ENCODE measurements around the gene SEPTIN1. TPM values are rescaled to one million over a fixed set of nuclear protein-coding genes. Genes with fewer than 3 reads are reported as not detected.

Gene SEPTIN1
- total and polyA plus RNA-seq, 2 of the 13 experiments (the other 11 are each of a cell fraction or from before 2014, with no cell fraction given) = 0.18 to 0.67 TPM

GRCh38 chr16:30421010-30421409, 38.6 kb upstream of the SEPTIN1 start:
- intact Hi-C loops (cut with micrococcal nuclease; ENCODE audit: unreplicated experiment) = no loop called here
- TF ChIP-seq, protein P1, sequence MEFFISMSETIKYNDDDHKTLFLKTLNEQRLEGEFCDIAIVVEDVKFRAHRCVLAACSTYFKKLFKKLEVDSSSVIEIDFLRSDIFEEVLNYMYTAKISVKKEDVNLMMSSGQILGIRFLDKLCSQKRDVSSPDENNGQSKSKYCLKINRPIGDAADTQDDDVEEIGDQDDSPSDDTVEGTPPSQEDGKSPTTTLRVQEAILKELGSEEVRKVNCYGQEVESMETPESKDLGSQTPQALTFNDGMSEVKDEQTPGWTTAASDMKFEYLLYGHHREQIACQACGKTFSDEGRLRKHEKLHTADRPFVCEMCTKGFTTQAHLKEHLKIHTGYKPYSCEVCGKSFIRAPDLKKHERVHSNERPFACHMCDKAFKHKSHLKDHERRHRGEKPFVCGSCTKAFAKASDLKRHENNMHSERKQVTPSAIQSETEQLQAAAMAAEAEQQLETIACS (CRISPR knock-in tag; IDR thresholded peaks at IDR 0.05) = no peak
- TF ChIP-seq SIX1 (CRISPR knock-in tag; IDR thresholded peaks at IDR 0.05; ENCODE audit: borderline replicate concordance) (no peak), CCDC6 (CRISPR knock-in tag; IDR thresholded peaks at IDR 0.05) (no peak), ZNF547 (CRISPR knock-in tag; IDR thresholded peaks at IDR 0.05) (no peak), SRSF4 (IDR thresholded peaks at IDR 0.05; ENCODE audit: low read depth, low read length, poor library complexity, severe bottlenecking) (no peak), ZMYM4 (CRISPR knock-in tag; IDR thresholded peaks at IDR 0.05) (no peak), ZNF616 (CRISPR knock-in tag; IDR thresholded peaks at IDR 0.05; ENCODE audit: low read depth) (no peak)
- TF ChIP-seq, protein P2, sequence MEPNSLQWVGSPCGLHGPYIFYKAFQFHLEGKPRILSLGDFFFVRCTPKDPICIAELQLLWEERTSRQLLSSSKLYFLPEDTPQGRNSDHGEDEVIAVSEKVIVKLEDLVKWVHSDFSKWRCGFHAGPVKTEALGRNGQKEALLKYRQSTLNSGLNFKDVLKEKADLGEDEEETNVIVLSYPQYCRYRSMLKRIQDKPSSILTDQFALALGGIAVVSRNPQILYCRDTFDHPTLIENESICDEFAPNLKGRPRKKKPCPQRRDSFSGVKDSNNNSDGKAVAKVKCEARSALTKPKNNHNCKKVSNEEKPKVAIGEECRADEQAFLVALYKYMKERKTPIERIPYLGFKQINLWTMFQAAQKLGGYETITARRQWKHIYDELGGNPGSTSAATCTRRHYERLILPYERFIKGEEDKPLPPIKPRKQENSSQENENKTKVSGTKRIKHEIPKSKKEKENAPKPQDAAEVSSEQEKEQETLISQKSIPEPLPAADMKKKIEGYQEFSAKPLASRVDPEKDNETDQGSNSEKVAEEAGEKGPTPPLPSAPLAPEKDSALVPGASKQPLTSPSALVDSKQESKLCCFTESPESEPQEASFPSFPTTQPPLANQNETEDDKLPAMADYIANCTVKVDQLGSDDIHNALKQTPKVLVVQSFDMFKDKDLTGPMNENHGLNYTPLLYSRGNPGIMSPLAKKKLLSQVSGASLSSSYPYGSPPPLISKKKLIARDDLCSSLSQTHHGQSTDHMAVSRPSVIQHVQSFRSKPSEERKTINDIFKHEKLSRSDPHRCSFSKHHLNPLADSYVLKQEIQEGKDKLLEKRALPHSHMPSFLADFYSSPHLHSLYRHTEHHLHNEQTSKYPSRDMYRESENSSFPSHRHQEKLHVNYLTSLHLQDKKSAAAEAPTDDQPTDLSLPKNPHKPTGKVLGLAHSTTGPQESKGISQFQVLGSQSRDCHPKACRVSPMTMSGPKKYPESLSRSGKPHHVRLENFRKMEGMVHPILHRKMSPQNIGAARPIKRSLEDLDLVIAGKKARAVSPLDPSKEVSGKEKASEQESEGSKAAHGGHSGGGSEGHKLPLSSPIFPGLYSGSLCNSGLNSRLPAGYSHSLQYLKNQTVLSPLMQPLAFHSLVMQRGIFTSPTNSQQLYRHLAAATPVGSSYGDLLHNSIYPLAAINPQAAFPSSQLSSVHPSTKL (CRISPR knock-in tag; IDR thresholded peaks at IDR 0.05) = no peak
- TF ChIP-seq, protein P3, sequence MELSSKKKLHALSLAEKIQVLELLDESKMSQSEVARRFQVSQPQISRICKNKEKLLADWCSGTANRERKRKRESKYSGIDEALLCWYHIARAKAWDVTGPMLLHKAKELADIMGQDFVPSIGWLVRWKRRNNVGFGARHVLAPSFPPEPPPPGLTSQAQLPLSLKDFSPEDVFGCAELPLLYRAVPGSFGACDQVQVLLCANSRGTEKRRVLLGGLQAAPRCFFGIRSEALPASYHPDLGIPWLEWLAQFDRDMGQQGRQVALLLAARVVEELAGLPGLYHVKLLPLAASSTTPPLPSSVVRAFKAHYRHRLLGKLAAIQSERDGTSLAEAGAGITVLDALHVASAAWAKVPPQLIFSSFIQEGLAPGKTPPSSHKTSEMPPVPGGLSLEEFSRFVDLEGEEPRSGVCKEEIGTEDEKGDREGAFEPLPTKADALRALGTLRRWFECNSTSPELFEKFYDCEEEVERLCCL (CRISPR knock-in tag; IDR thresholded peaks at IDR 0.05; ENCODE audit: borderline replicate concordance) = no peak
- 92% methylated on average over 5 of the region's 5 CpGs for WGBS (ENCODE audit: low lambda C conversion rate)
- no peak overlapping the region for H3K4me2 ChIP-seq (ENCODE audit: low read depth, low read length)
- DNase-seq (ENCODE audit: low spot score) = no peak
- ChIA-PET CTCF (ENCODE audit: low intra/inter-chr PET ratio, low total read pairs) (no interaction called here), POLR2A (interaction anchor here (1.1 to 1.7 kb wide), 2 partner anchors 9 to 14 kb away, joined by 4 to 8 read pairs; partner anchors contain the start of genes DCTPP1 and ZNF771)
- peaks cover 26 to 58% of the 10 kb centered on the region in 2 experiments for H3K36me3 ChIP-seq (replicated peaks in 1 of 2; ENCODE audit: control insufficient read depth in 1 of 2, insufficient read depth in 2 of 2, low read length in 2 of 2)
- no TSS peak for BruUV-seq (replicated peaks)
- no peaks in the 10 kb centered on the region for H3K27me3 ChIP-seq (ENCODE audit: control insufficient read depth in 1 of 2, insufficient read depth in 2 of 2, low read length in 2 of 2)
- no peak for FAIRE-seq
- in situ Hi-C loops (cut with HindIII; ENCODE audit: extremely low pct_ligation_motif_present, low pct_unique_long_range_greater_than_20kb) = no loop called here
- no peak overlapping the region for H3K4me3 ChIP-seq (replicated peaks in 1 of 3; ENCODE audit: insufficient read depth in 1 of 3, low read depth in 2 of 3, low read length in 3 of 3)
- peaks cover 6% of the 10 kb centered on the region; the same call in 1 of the 2 replicates for H3K4me1 ChIP-seq (ENCODE audit: insufficient read depth, low read length)
- no peaks in the 10 kb centered on the region for H4K20me1 ChIP-seq (ENCODE audit: insufficient read depth, low read length)
- no peaks in the 10 kb centered on the region for H3K9me3 ChIP-seq (ENCODE audit: low read length)
- H3K79me2 ChIP-seq (ENCODE audit: insufficient read depth, low read length) = peaks cover 3% of the 10 kb centered on the region
- no peak overlapping the region for H2AFZ ChIP-seq (ENCODE audit: low read length)
- H3K9ac ChIP-seq (ENCODE audit: insufficient read depth, low read depth, low read length) = no peak overlapping the region
- no peak for ATAC-seq
- H3K27ac ChIP-seq (ENCODE audit: extremely low read length, insufficient read depth, low read length) = no peak overlapping the region
